Pancreas (tissue), 10 donors: ENCODE data around the gene KRT16. TPM values are rescaled to one million over a fixed set of nuclear protein-coding genes. Genes with fewer than 3 reads are reported as not detected.
"Not testable (repeated sequence)": the region's sequence is repeated elsewhere in the genome, so short reads cannot be mapped to it uniquely, and the experiment has no call there.

Experiments
- ATAC-seq, 4 donors: fragments of 200-7000 bp; cut with Tn5 transposase; one replicate each; pipeline versions ENCODE4 v1.8.0 to v1.9.1; 2020; ENCODE audit warnings: mild to moderate bottlenecking in 4 of 4, moderate library complexity in 4 of 4
- DNase-seq, 6 donors: peaks; one replicate each; pipeline ENCODE4 v3.0.0-alpha.2; 2020
- FAIRE-seq: peaks from 2 replicates; lab custom pipeline; 2012; peaks lifted over from hg19 to GRCh38; lab: Jason Lieb, UNC
- H3K27ac ChIP-seq, 4 donors: fragments of 200-600 bp; sonication (generic); 1 replicate in 3 of 4; 2 replicates in 1 of 4; pipeline versions ENCODE4 v1.5.0 to v1.8.0; 2020
- H3K27me3 ChIP-seq, 4 donors: fragments of 200-600 bp; one replicate each; pipeline ENCODE4 v1.8.0; 2021
- H3K36me3 ChIP-seq, 3 donors: fragments of 200-600 bp; sonication (generic) in 1 of 3; one replicate each; pipeline versions ENCODE4 v1.5.0 to v1.8.0; 2020 to 2021
- H3K4me1 ChIP-seq, 3 donors: fragments of 200-600 bp; one replicate each; pipeline ENCODE4 v1.8.0; 2021
- H3K4me3 ChIP-seq, 4 donors: fragments of 200-600 bp; sonication (generic) in 2 of 4; one replicate each; pipeline versions ENCODE4 v1.5.0 to v1.8.0; 2020 to 2021
- H3K9me3 ChIP-seq, 4 donors: fragments of 200-600 bp; one replicate each; pipeline ENCODE4 v1.8.0; 2021
- CTCF ChIP-seq, 4 donors: fragments of 200-600 bp; sonication (generic) in 3 of 4; IDR thresholded peaks; one replicate each; pipeline versions ENCODE4 v1.5.0 to v1.8.0; 2021; ENCODE audit warnings: antibody characterized with exemption in 4 of 4
- WGBS, 2 donors: extraction: QIAGEN DNeasy Blood & Tissue Kit; methylation state at CpG; one replicate each; pipeline ENCODE4 v1.1.7; 2013; 5-methylcytosine and 5-hydroxymethylcytosine counted together
- intact Hi-C, 3 donors: fragments of 100-400 bp; cut with DNase I; formaldehyde crosslinking; loops; one replicate each; pipeline versions ENCODE4 v1.11.1 to v1.14.2; 2022
- polyA plus RNA-seq, 2 donors: library from polyadenylated mRNA; stranded (reverse); fragments of 200-250 nt; gene quantifications; one replicate each; pipeline ENCODE4 v1.2.3, GENCODE V29; 2013
- total RNA-seq, 6 donors: library from RNA; stranded (reverse); fragmentation: NEBNext Ultra II Directional in 4 of 6; extraction: Animal tissue kit (Norgen Biotek cat#: 25700) in 4 of 6; gene quantifications; one replicate each; pipeline versions ENCODE4 v1.2.1 to v1.2.4, GENCODE V29; 2021 to 2023
- donor health status: healthy with polysubstance abuse.
- donor health status: DM: no; HTN: no; CAD: no; lungs with moderate emphysema.
- donor health status: DM: no; HTN: no; CAD: no.
- donor health status: control.
- donor health status: control.
- donor health status: Bipolar disorder and iron deficiency.
- donor health status: DM: yes; HTN: yes; CAD: no.
- donor health status: DM: no; HTN: no; CAD: no.
- donor health status: DM: no; HTN: no; CAD: no.
- donor health status: DM: yes; HTN: yes; CAD: no.

Gene KRT16
- total and polyA plus RNA-seq, 8 donors: 0.05 to 0.61 (median 0.24) TPM; not detected in 4

- ATAC-seq: no peak
- no peak overlapping the region for H3K4me3 ChIP-seq
- no peak overlapping the region for H3K27ac ChIP-seq
- 71 to 85% methylated on average over 23 of the region's 23 CpGs for WGBS, 2 donors
- intact Hi-C loops: no loop called here
- no peaks in the 10 kb centered on the region for H3K36me3 ChIP-seq
- TF ChIP-seq CTCF (IDR thresholded peaks at IDR 0.05): no peak
- FAIRE-seq: no peak
- no peaks in the 10 kb centered on the region for H3K9me3 ChIP-seq
- H3K27me3 ChIP-seq: no peaks in the 10 kb centered on the region
- DNase-seq: peak in 1 of 6 donors; percentile 21
- no peaks in the 10 kb centered on the region for H3K4me1 ChIP-seq
Observed at GRCh38 chr17:41627316-41628072, 14.9 kb upstream of the KRT16 start.

GRCh38 chr17:41626914-41627295 lies 14.3 kb upstream of the KRT16 start:
- H3K36me3 ChIP-seq, ATAC-seq, H3K27me3 ChIP-seq, H3K4me3 ChIP-seq, DNase-seq, intact Hi-C loops, FAIRE-seq, H3K4me1 ChIP-seq, H3K9me3 ChIP-seq, H3K27ac ChIP-seq: not testable (repeated sequence)
- WGBS, 2 donors: 83 to 89% methylated on average over 5 of the region's 5 CpGs

- ATAC-seq, H3K36me3 ChIP-seq, H3K27me3 ChIP-seq, intact Hi-C loops, H3K4me3 ChIP-seq, H3K9me3 ChIP-seq, FAIRE-seq, H3K27ac ChIP-seq, H3K4me1 ChIP-seq: not testable (repeated sequence)
- peak in 1 of 6 donors; percentile 43 for DNase-seq
- 70 to 82% methylated on average over 17 of the region's 17 CpGs for WGBS, 2 donors
Observed at GRCh38 chr17:41626028-41626913, 13.7 kb upstream of the KRT16 start.

- H3K27ac ChIP-seq: no peak overlapping the region
- WGBS, 2 donors: 65 to 79% methylated on average over 14 to 16 of the region's 16 CpGs
- TF ChIP-seq CTCF (IDR thresholded peaks at IDR 0.05): no peak
- no peak for FAIRE-seq
- no peaks in the 10 kb centered on the region for H3K9me3 ChIP-seq
- peak in 1 of 6 donors; percentile 43 for DNase-seq
- H3K4me3 ChIP-seq: no peak overlapping the region
- intact Hi-C loops: no loop called here
- ATAC-seq: peak in 1 of 4 donors; percentile 13
- H3K4me1 ChIP-seq: no peaks in the 10 kb centered on the region
- no peaks in the 10 kb centered on the region for H3K27me3 ChIP-seq
- H3K36me3 ChIP-seq: no peaks in the 10 kb centered on the region
Observed at GRCh38 chr17:41625602-41626001, 13.0 kb upstream of the KRT16 start.

- FAIRE-seq (no peak), DNase-seq (peak in 4 of 6 donors; percentile 32 to 62 (median 52)), ATAC-seq (peak in 2 of 4 donors; percentile 30 to 36)
- H3K4me3 ChIP-seq: no peak within 1 kb of the TSS
- H3K27ac ChIP-seq: no peak within 1 kb of the TSS
- H3K36me3 ChIP-seq: no peaks in the 10 kb centered on the region
- intact Hi-C loops: no loop called here
- no peak for TF ChIP-seq CTCF (IDR thresholded peaks at IDR 0.05)
- no peaks in the 10 kb centered on the region for H3K4me1 ChIP-seq
- H3K27me3 ChIP-seq: no peaks in the 10 kb centered on the region
- H3K9me3 ChIP-seq: no peaks in the 10 kb centered on the region
- WGBS, 2 donors: 36 to 48% methylated on average over 32 of the region's 33 CpGs
Observed at GRCh38 chr17:41624208-41625101, 11.9 kb upstream of the KRT16 start, which contains the start of gene KRT17. TSS of gene KRT17 (minus strand) at chr17:41624575. CDS start at chr17:41624509, 66 bp downstream.

GRCh38 chr17:41623184-41623861 lies 10.8 kb upstream of the KRT16 start:
- intact Hi-C loops, H3K27ac ChIP-seq, H3K4me3 ChIP-seq, FAIRE-seq, H3K9me3 ChIP-seq, H3K36me3 ChIP-seq, H3K27me3 ChIP-seq, ATAC-seq, DNase-seq, H3K4me1 ChIP-seq: not testable (repeated sequence)
- 57 to 72% methylated on average over 10 of the region's 10 CpGs for WGBS, 2 donors

GRCh38 chr17:41622340-41623183 lies 10.0 kb upstream of the KRT16 start:
- H3K36me3 ChIP-seq, ATAC-seq, H3K4me3 ChIP-seq, FAIRE-seq, H3K27me3 ChIP-seq, H3K9me3 ChIP-seq, DNase-seq, H3K27ac ChIP-seq, intact Hi-C loops, H3K4me1 ChIP-seq: not testable (repeated sequence)
- 52 to 68% methylated on average over 19 of the region's 19 CpGs for WGBS, 2 donors
